ENCODE measurements around the gene MATN1. TPM values are rescaled to one million over a fixed set of nuclear protein-coding genes. Genes with fewer than 3 reads are reported as not detected.

Gene MATN1
- polyA plus RNA-seq, 3 donors = 0.07 TPM; not detected in 2

GRCh38 chr1:30679976-30680305, 43.4 kb downstream of the MATN1 start:
- Histone ChIP-seq H3K9ac (ENCODE audit: insufficient read depth, low read length, poor library complexity, severe bottlenecking) (no peak overlapping the region), H2AFZ (ENCODE audit: insufficient read depth, low read depth, low read length, poor library complexity, severe bottlenecking) (no peak overlapping the region), H4K20me1 (ENCODE audit: insufficient read depth, low read length) (no peaks in the 10 kb centered on the region), H3K79me2 (ENCODE audit: insufficient read depth, low read length) (no peaks in the 10 kb centered on the region), H3K4me1 (ENCODE audit: control insufficient read depth in 1 of 2, insufficient read depth in 2 of 2, low read length in 2 of 2) (peaks cover 0 to 9% of the 10 kb centered on the region in 2 donors), H3K27me3 (ENCODE audit: control insufficient read depth in 2 of 2, insufficient read depth in 2 of 2, low read length in 2 of 2) (peaks cover 14 to 32% of the 10 kb centered on the region in 2 donors), H3K4me3 (replicated peaks in 1 of 3; ENCODE audit: low read depth in 2 of 3, low read length in 3 of 3) (no peak overlapping the region), H3K9me3 (replicated peaks in 1 of 2; ENCODE audit: control insufficient read depth in 1 of 2, insufficient read depth in 1 of 2, low read length in 2 of 2) (peaks cover 10 to 29% of the 10 kb centered on the region in 2 donors), H3K4me2 (replicated peaks; ENCODE audit: extremely low read depth, low read length, poor library complexity, severe bottlenecking) (no peak overlapping the region), H3K36me3 (replicated peaks in 1 of 2; ENCODE audit: control insufficient read depth in 1 of 2, insufficient read depth in 2 of 2, low read length in 2 of 2) (no peaks in the 10 kb centered on the region), H3K27ac (ENCODE audit: low read depth in 1 of 2, low read length in 2 of 2) (no peak overlapping the region)
- peaks cover 29 to 41% (median 35%) of the 10 kb centered on the region in 3 donors for H3K27me3 Mint-ChIP-seq (ENCODE audit: low read depth in 3 of 3)
- DNase-seq = no peak
- intact Hi-C loops (cut with micrococcal nuclease) = no loop called here
- no peak for TF ChIP-seq CTCF (IDR thresholded peaks at IDR 0.05)
- H3K4me1 Mint-ChIP-seq = peaks cover under 1% of the 10 kb centered on the region
- no peak overlapping the region for H3K4me3 Mint-ChIP-seq
- H3K27ac Mint-ChIP-seq = no peak overlapping the region
- peaks cover 0 to 3% of the 10 kb centered on the region in 2 donors for H3K36me3 Mint-ChIP-seq
- peaks cover 13 to 32% (median 20%) of the 10 kb centered on the region in 7 donors for H3K9me3 Mint-ChIP-seq
- WGBS (ENCODE audit: insufficient coverage) = 75% methylated on average over 1 of the region's 2 CpGs

- Histone ChIP-seq H3K27ac (ENCODE audit: low read depth in 1 of 2, low read length in 2 of 2) (no peak overlapping the region), H3K9ac (ENCODE audit: insufficient read depth, low read length, poor library complexity, severe bottlenecking) (no peak overlapping the region), H4K20me1 (ENCODE audit: insufficient read depth, low read length) (no peaks in the 10 kb centered on the region), H3K4me3 (replicated peaks in 1 of 3; ENCODE audit: low read depth in 2 of 3, low read length in 3 of 3) (no peak overlapping the region), H3K79me2 (ENCODE audit: insufficient read depth, low read length) (no peaks in the 10 kb centered on the region), H2AFZ (ENCODE audit: insufficient read depth, low read depth, low read length, poor library complexity, severe bottlenecking) (no peak overlapping the region), H3K4me1 (ENCODE audit: control insufficient read depth in 1 of 2, insufficient read depth in 2 of 2, low read length in 2 of 2) (peaks cover 0 to 9% of the 10 kb centered on the region in 2 donors), H3K9me3 (replicated peaks in 1 of 2; ENCODE audit: control insufficient read depth in 1 of 2, insufficient read depth in 1 of 2, low read length in 2 of 2) (peaks cover 5 to 29% of the 10 kb centered on the region in 2 donors), H3K36me3 (replicated peaks in 1 of 2; ENCODE audit: control insufficient read depth in 1 of 2, insufficient read depth in 2 of 2, low read length in 2 of 2) (no peaks in the 10 kb centered on the region), H3K4me2 (replicated peaks; ENCODE audit: extremely low read depth, low read length, poor library complexity, severe bottlenecking) (no peak overlapping the region), H3K27me3 (ENCODE audit: control insufficient read depth in 2 of 2, insufficient read depth in 2 of 2, low read length in 2 of 2) (peaks cover 8 to 26% of the 10 kb centered on the region in 2 donors)
- no peak for TF ChIP-seq CTCF (IDR thresholded peaks at IDR 0.05)
- Mint-ChIP-seq H3K36me3 (peaks cover 0 to 2% of the 10 kb centered on the region in 2 donors), H3K9me3 (peaks cover 13 to 31% (median 18%) of the 10 kb centered on the region in 7 donors), H3K4me3 (no peak overlapping the region), H3K4me1 (no peaks in the 10 kb centered on the region), H3K27ac (no peak overlapping the region), H3K27me3 (ENCODE audit: low read depth in 3 of 3) (peaks cover 24 to 35% (median 29%) of the 10 kb centered on the region in 3 donors)
- intact Hi-C loops (cut with micrococcal nuclease) = no loop called here
- 85% methylated on average over 2 of the region's 2 CpGs for WGBS (ENCODE audit: insufficient coverage)
- DNase-seq = no peak
Measured at GRCh38 chr1:30679201-30679975, 44.0 kb downstream of the MATN1 start.

Measured in CD14-positive monocyte (primary cell).